Chondrocyte (in vitro differentiated cells): ENCODE measurements around the gene SGMS2. TPM values are rescaled to one million over a fixed set of nuclear protein-coding genes. Genes with fewer than 3 reads are reported as not detected.
A peak's percentile ranks its signal among the peaks of the same experiment; 100 is the strongest.

ENCODE experiments used
- DNase-seq: peaks from one replicate; pipeline ENCODE4 v3.0.0; 2021; ENCODE audit warnings: mixed read lengths, low spot score
- H3K27ac Mint-ChIP-seq: one replicate; pipeline ENCODE4 v1.8.0; 2021; ENCODE audit warnings: mild to moderate bottlenecking, moderate library complexity, mixed read lengths; ENCODE audit not compliant: unreplicated experiment
- H3K27me3 Mint-ChIP-seq: 2 replicates; pipeline ENCODE4 v1.8.0; 2021; ENCODE audit warnings: low read depth, mixed read lengths
- H3K36me3 Mint-ChIP-seq: 2 replicates; pipeline ENCODE4 v1.8.0; 2021; ENCODE audit warnings: low read depth, mixed read lengths
- H3K4me1 Mint-ChIP-seq: 2 replicates; pipeline ENCODE4 v1.8.0; 2021; ENCODE audit warnings: low read depth, mild to moderate bottlenecking, mixed read lengths
- H3K4me3 Mint-ChIP-seq: one replicate; pipeline ENCODE4 v1.8.0; 2021; ENCODE audit warnings: mild to moderate bottlenecking, moderate library complexity, mixed read lengths; ENCODE audit not compliant: unreplicated experiment
- H3K9me3 Mint-ChIP-seq: 2 replicates; pipeline ENCODE4 v1.8.0; 2021; ENCODE audit warnings: low read depth, mixed read lengths
- total RNA-seq: library from RNA; stranded (reverse); gene quantifications from 3 replicates; pipeline ENCODE4 v1.2.1, GENCODE V29; 2021
- TF ChIP-seq, protein P1 (sequence below): fragments of 200-600 bp; sonication (generic); IDR thresholded peaks from 2 replicates; pipeline ENCODE4 v1.5.0; 2021; ENCODE audit warnings: antibody characterized with exemption, mild to moderate bottlenecking, moderate library complexity

Gene SGMS2
- total RNA-seq, 1 donor from 2014 or later = 71.5 TPM

DNA sequence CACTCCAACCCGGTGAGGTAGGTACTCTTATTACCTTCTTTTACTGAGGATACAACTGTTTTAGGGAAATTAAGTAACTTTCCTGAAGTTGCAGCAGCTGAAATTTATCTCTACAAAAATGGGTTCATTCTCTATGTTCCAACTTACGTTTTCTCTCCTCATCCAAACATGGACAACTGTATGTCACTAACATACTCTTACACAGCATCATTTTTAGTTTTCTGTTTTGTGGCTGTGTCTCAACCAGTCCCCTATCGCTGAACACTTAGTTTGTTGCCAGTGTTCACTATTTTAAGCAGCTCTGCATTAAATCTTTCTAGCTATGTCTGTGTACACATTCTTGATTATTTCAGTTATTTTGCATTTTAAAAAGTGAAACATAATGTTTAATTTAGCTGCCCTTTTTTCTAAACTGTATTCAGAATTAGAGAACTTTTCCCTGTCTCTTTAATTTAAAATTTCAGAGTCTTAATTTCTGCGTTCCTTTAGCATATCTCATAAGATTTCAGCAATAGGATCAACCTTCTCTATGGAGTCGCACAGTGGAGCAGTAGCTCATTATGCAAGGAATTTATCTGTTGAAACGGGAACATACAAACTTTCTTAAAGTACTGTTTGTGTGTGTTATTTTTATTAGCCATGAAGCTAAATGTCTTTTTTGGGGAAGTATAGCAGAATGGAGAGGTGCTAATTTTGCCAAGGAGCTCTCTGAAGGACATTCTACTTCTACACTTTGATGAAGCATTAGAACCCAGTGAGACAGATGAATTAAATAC is 3.8 kb downstream of the SGMS2 start:
- Mint-ChIP-seq H3K27ac (no peak overlapping the region), H3K36me3 (peaks cover under 1% of the 10 kb centered on the region), H3K9me3 (peaks cover 2% of the 10 kb centered on the region), H3K4me1 (peaks cover 35% of the 10 kb centered on the region), H3K27me3 (no peaks in the 10 kb centered on the region), H3K4me3 (no peak overlapping the region)
- TF ChIP-seq, protein P1, sequence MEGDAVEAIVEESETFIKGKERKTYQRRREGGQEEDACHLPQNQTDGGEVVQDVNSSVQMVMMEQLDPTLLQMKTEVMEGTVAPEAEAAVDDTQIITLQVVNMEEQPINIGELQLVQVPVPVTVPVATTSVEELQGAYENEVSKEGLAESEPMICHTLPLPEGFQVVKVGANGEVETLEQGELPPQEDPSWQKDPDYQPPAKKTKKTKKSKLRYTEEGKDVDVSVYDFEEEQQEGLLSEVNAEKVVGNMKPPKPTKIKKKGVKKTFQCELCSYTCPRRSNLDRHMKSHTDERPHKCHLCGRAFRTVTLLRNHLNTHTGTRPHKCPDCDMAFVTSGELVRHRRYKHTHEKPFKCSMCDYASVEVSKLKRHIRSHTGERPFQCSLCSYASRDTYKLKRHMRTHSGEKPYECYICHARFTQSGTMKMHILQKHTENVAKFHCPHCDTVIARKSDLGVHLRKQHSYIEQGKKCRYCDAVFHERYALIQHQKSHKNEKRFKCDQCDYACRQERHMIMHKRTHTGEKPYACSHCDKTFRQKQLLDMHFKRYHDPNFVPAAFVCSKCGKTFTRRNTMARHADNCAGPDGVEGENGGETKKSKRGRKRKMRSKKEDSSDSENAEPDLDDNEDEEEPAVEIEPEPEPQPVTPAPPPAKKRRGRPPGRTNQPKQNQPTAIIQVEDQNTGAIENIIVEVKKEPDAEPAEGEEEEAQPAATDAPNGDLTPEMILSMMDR = no peak
- DNase-seq = no peak

DNA sequence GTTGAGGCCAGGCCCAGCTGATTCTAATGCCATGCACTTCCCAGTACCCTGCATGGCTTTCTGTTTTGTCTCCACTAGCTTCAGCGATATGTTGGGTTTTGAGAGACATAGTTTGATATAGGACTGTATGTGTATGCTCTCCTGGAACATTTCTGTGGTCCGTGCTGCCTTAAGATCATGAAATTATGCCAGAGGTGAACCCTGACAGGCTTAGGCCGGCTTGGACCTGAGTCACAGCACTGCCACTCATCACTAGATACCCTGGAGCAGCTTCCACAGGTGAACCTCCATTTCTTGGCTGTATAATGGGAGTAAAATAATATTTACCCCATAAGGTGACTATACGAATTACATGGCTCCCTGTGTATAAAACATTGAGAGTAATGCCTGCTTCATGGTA is 6.4 kb downstream of the SGMS2 start:
- no peak for DNase-seq
- no peak overlapping the region for H3K27ac Mint-ChIP-seq
- no peaks in the 10 kb centered on the region for H3K27me3 Mint-ChIP-seq
- H3K9me3 Mint-ChIP-seq = peaks cover 4% of the 10 kb centered on the region
- H3K36me3 Mint-ChIP-seq = peaks cover 2% of the 10 kb centered on the region
- peaks cover 26% of the 10 kb centered on the region for H3K4me1 Mint-ChIP-seq
- no peak overlapping the region for H3K4me3 Mint-ChIP-seq
- TF ChIP-seq, protein P1 = no peak

DNA sequence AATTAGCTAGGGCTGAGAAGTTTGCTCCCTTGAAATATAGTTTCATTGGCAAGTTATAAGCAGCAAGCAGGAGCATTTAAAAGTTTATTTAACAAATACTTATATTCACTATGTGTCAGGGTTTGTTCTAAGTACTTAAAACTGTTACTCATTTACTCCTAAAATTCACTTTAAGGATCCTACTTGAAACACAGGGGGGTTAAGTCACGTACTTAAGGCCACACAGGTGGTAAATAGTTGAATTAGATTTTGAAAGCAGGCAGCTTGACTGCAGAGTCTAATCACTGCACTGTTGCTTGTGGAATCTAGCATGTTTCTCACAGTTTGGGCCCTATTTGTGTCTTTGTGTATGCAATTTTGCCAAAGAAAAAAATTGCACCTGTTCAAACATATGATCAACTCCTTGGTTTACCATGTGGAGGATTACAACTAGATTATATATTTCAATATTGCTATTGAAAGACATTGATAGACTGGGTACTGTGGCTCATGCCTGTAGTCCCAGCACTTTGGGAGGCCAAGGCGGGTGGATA is 7.6 kb downstream of the SGMS2 start:
- H3K4me1 Mint-ChIP-seq = peaks cover 15% of the 10 kb centered on the region
- no peaks in the 10 kb centered on the region for H3K27me3 Mint-ChIP-seq
- no peak for DNase-seq
- TF ChIP-seq, protein P1 = no peak
- H3K4me3 Mint-ChIP-seq = no peak overlapping the region
- H3K36me3 Mint-ChIP-seq = peaks cover 2% of the 10 kb centered on the region
- no peak overlapping the region for H3K27ac Mint-ChIP-seq
- H3K9me3 Mint-ChIP-seq = peaks cover 4% of the 10 kb centered on the region

DNA sequence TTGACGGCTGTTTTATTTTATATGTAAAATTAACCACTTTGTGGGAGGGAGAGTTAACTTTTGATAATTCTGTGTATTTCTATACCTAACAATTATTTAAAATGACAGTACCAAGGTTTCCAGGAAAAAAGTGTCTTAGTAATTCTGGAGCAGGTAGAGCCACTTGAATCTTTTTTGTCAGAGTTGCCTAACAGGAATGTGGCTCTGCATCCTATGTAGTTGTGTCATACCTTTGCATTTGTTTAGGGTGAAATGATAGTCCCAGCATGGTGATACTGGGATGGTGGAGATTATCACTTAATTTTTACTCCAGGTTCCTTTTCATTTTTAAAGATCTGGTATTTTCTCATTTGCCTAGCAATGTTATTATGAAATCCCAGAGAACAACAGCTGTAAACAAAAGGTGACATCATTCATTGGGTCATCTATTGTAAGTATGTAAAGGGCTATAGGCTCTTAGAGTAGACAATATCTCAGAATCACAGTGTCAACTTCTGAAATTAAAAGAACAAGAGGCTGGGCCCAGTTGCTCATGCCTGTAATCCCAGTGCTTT is 9.6 kb downstream of the SGMS2 start:
- Mint-ChIP-seq H3K27ac (no peak overlapping the region), H3K4me1 (peaks cover 11% of the 10 kb centered on the region), H3K9me3 (peaks cover 4% of the 10 kb centered on the region), H3K27me3 (no peaks in the 10 kb centered on the region), H3K4me3 (no peak overlapping the region), H3K36me3 (peaks cover 2% of the 10 kb centered on the region)
- no peak for DNase-seq
- TF ChIP-seq, protein P1 = no peak

DNA sequence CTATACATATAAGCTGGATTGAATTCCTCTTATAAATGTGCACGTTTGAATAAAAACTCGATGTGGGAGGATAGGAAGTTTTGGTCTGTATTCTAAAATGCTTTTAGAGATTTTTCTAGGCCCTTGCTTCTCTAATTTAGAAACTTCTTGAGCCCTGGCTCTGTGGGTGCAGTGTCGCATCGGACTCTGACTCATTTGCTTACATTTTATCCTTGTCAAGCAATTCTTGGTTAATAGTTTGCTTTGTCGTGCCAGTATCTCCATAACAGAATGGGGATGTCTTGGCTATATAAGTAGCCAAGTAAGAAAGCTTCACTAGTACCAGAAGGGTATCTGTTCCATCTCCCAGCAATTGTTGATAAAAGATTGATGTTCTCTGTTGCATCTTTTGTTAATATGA is 10.7 kb downstream of the SGMS2 start:
- Mint-ChIP-seq H3K27ac (peak overlapping the region; percentile 35), H3K36me3 (peaks cover 2% of the 10 kb centered on the region), H3K4me1 (peaks cover 11% of the 10 kb centered on the region), H3K27me3 (no peaks in the 10 kb centered on the region), H3K4me3 (no peak overlapping the region), H3K9me3 (peaks cover 4% of the 10 kb centered on the region)
- no peak for DNase-seq
- TF ChIP-seq, protein P1 = no peak
